HepG2 (cell line): Measurements from ENCODE around the gene DNAJB12. TPM values are rescaled to one million over a fixed set of nuclear protein-coding genes. Genes with fewer than 3 reads are reported as not detected.
A peak's percentile ranks its signal among the peaks of the same experiment; 100 is the strongest.

Experiments used
- ETV5 ChIP-seq: IDR thresholded peaks from 2 replicates; pipeline ENCODE4 v1.6.1; 2018; ENCODE audit warnings: missing biosample characterization, missing genetic modification reagents, inconsistent platforms, borderline replicate concordance
- GATAD2A ChIP-seq: IDR thresholded peaks from 2 replicates; pipeline ENCODE4 v1.6.1; 2016
- GPN1 ChIP-seq: sonication (generic); formaldehyde crosslinking; IDR thresholded peaks from 2 replicates; pipeline ENCODE4 v1.5.1; 2020; ENCODE audit warnings: missing genetic modification reagents, borderline replicate concordance
- IRF9 ChIP-seq: sonication (generic); formaldehyde crosslinking; IDR thresholded peaks from 2 replicates; pipeline ENCODE4 v1.8.0; 2022; ENCODE audit warnings: missing genetic modification reagents, mild to moderate bottlenecking, borderline replicate concordance
- MATR3 ChIP-seq: sonication (generic); formaldehyde crosslinking; IDR thresholded peaks from 2 replicates; pipeline ENCODE4 v1.4.0; 2020; ENCODE audit warnings: missing genetic modification reagents
- NR1H2 ChIP-seq: sonication (generic); formaldehyde crosslinking; IDR thresholded peaks from 2 replicates; pipeline ENCODE4 v1.8.1; 2022; ENCODE audit warnings: low read depth, missing genetic modification reagents, borderline replicate concordance
- NR3C1 ChIP-seq: sonication (generic); formaldehyde crosslinking; IDR thresholded peaks from 2 replicates; pipeline ENCODE4 v1.4.0; 2020; ENCODE audit warnings: missing genetic modification reagents
- SNAPC4 ChIP-seq: sonication (generic); formaldehyde crosslinking; IDR thresholded peaks from 2 replicates; pipeline ENCODE4 v1.4.0; 2020; ENCODE audit warnings: mild to moderate bottlenecking, missing genetic modification reagents
- YEATS4 ChIP-seq: sonication (generic); formaldehyde crosslinking; IDR thresholded peaks from 2 replicates; pipeline ENCODE4 v1.4.0; 2020; ENCODE audit warnings: missing genetic modification reagents, borderline replicate concordance
- ZNF232 ChIP-seq: sonication (generic); formaldehyde crosslinking; IDR thresholded peaks from 2 replicates; pipeline ENCODE4 v1.4.0; 2020; ENCODE audit warnings: missing genetic modification reagents, borderline replicate concordance
- ZNF557 ChIP-seq: sonication (generic); formaldehyde crosslinking; IDR thresholded peaks from 2 replicates; pipeline ENCODE4 v1.4.0; 2020; ENCODE audit warnings: missing genetic modification reagents
- ZNF761 ChIP-seq: sonication (generic); formaldehyde crosslinking; conservative IDR thresholded peaks from 2 replicates; pipeline ENCODE4 v1.4.0; 2020; ENCODE audit warnings: mild to moderate bottlenecking, missing genetic modification reagents
- polyA plus RNA-seq, 8 experiments: library from polyadenylated mRNA; depleted of rRNA in 3 of 8; stranded (reverse) in 7 of 8; unstranded in 1 of 8; fragments of >200 nt; fragmentation: Illumina TruSeq in 4 of 8; extraction: Trizol in 4 of 8; gene quantifications; 2 replicates each; pipeline versions ENCODE4 v1.2.1 to v1.2.3, GENCODE V29; 2011 to 2016; ENCODE audit warnings: low read depth in 4 of 8, missing spikeins in 1 of 8, mixed read lengths in 1 of 8; ENCODE audit not compliant: insufficient read depth in 1 of 8
- total RNA-seq, 5 experiments: library from RNA; depleted of rRNA; stranded (reverse); fragments of >200 nt; fragmentation: Illumina TruSeq; extraction: Trizol; gene quantifications; 2 replicates each; pipeline ENCODE4 v1.2.3, GENCODE V29; 2016; ENCODE audit warnings: low read depth in 1 of 5
- TF ChIP-seq, protein P1 (sequence below): sonication (generic); formaldehyde crosslinking; IDR thresholded peaks from 2 replicates; pipeline ENCODE4 v1.5.0; 2020; ENCODE audit warnings: mild to moderate bottlenecking, missing genetic modification reagents
- TF ChIP-seq, protein P2 (sequence below), 2 experiments: IDR thresholded peaks; 2 replicates each; pipeline ENCODE4 v1.6.1; 2011 to 2012; ENCODE audit warnings: low read length in 2 of 2, borderline replicate concordance in 1 of 2, low read depth in 1 of 2, mild to moderate bottlenecking in 1 of 2, moderate library complexity in 1 of 2

The DNAJB12 gene
- total and polyA plus RNA-seq, 2 of the 13 experiments (the other 11 are each of a cell fraction or from before 2014, with no cell fraction given): 10.8 to 18.2 TPM

GRCh38 chr10:72328045-72328828 lies 26.5 kb downstream of the DNAJB12 start (continued):
- TF ChIP-seq NR1H2 (CRISPR knock-in tag) (no peak), ETV5 (no peak), IRF9 (CRISPR knock-in tag) (no peak), GATAD2A (CRISPR knock-in tag) (peak; percentile 48; the same call in 1 of the 2 replicates), ZNF232 (CRISPR knock-in tag) (0 out of 2 replicates have a peak, but pooled peaks have one; percentile 37), GPN1 (CRISPR knock-in tag) (no peak), NR3C1 (CRISPR knock-in tag) (no peak), YEATS4 (CRISPR knock-in tag) (0 out of 2 replicates have a peak, but pooled peaks have one; percentile 29), MATR3 (no peak), SNAPC4 (CRISPR knock-in tag) (no peak), ZNF761 (CRISPR knock-in tag) (no peak), ZNF557 (CRISPR knock-in tag) (no peak)
- TF ChIP-seq, protein P1, sequence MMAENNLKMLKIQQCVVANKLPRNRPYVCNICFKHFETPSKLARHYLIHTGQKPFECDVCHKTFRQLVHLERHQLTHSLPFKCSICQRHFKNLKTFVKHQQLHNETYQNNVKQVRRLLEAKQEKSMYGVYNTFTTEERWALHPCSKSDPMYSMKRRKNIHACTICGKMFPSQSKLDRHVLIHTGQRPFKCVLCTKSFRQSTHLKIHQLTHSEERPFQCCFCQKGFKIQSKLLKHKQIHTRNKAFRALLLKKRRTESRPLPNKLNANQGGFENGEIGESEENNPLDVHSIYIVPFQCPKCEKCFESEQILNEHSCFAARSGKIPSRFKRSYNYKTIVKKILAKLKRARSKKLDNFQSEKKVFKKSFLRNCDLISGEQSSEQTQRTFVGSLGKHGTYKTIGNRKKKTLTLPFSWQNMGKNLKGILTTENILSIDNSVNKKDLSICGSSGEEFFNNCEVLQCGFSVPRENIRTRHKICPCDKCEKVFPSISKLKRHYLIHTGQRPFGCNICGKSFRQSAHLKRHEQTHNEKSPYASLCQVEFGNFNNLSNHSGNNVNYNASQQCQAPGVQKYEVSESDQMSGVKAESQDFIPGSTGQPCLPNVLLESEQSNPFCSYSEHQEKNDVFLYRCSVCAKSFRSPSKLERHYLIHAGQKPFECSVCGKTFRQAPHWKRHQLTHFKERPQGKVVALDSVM (CRISPR knock-in tag): peak; percentile 63; the same call in 1 of the 2 replicates
- TF ChIP-seq, protein P2, sequence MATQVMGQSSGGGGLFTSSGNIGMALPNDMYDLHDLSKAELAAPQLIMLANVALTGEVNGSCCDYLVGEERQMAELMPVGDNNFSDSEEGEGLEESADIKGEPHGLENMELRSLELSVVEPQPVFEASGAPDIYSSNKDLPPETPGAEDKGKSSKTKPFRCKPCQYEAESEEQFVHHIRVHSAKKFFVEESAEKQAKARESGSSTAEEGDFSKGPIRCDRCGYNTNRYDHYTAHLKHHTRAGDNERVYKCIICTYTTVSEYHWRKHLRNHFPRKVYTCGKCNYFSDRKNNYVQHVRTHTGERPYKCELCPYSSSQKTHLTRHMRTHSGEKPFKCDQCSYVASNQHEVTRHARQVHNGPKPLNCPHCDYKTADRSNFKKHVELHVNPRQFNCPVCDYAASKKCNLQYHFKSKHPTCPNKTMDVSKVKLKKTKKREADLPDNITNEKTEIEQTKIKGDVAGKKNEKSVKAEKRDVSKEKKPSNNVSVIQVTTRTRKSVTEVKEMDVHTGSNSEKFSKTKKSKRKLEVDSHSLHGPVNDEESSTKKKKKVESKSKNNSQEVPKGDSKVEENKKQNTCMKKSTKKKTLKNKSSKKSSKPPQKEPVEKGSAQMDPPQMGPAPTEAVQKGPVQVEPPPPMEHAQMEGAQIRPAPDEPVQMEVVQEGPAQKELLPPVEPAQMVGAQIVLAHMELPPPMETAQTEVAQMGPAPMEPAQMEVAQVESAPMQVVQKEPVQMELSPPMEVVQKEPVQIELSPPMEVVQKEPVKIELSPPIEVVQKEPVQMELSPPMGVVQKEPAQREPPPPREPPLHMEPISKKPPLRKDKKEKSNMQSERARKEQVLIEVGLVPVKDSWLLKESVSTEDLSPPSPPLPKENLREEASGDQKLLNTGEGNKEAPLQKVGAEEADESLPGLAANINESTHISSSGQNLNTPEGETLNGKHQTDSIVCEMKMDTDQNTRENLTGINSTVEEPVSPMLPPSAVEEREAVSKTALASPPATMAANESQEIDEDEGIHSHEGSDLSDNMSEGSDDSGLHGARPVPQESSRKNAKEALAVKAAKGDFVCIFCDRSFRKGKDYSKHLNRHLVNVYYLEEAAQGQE (IDR thresholded peaks at IDR 0.05; ENCODE audit: borderline replicate concordance in 1 of 2, low read depth in 1 of 2, low read length in 2 of 2): no peak
